ENCODE measurements around the gene SKIL. TPM values are rescaled to one million over a fixed set of nuclear protein-coding genes. Genes with fewer than 3 reads are reported as not detected.

SKIL gene
- total RNA-seq, 1 donor from 2014 or later: 48.1 TPM

GRCh38 chr3:170432416-170432815 lies 74.9 kb downstream of the SKIL start:
- H3K27ac ChIP-seq: no peak overlapping the region
- H3K9me3 ChIP-seq: no peaks in the 10 kb centered on the region
- TF ChIP-seq POLR2AphosphoS5 (IDR thresholded peaks at IDR 0.05; ENCODE audit: insufficient read depth in 1 of 2, low read depth in 1 of 2) (no peak), POLR2A (IDR thresholded peaks at IDR 0.05) (no peak), CTCF (IDR thresholded peaks at IDR 0.05) (no peak)
- H3K36me3 ChIP-seq: peaks cover 0 to 7% of the 10 kb centered on the region in 2 donors
- no peak overlapping the region for H3K4me3 ChIP-seq
- H3K4me1 ChIP-seq: no peaks in the 10 kb centered on the region
- H3K27me3 ChIP-seq: no peaks in the 10 kb centered on the region
- intact Hi-C loops (cut with DNase I): no loop called here
- DNase-seq (ENCODE audit: extremely low spot score in 2 of 2): no peak

- Histone ChIP-seq H3K4me3 (no peak overlapping the region), H3K27me3 (no peaks in the 10 kb centered on the region), H3K36me3 (peaks cover 0 to 7% of the 10 kb centered on the region in 2 donors), H3K9me3 (no peaks in the 10 kb centered on the region), H3K4me1 (no peaks in the 10 kb centered on the region), H3K27ac (no peak overlapping the region)
- no peak for TF ChIP-seq POLR2AphosphoS5 (IDR thresholded peaks at IDR 0.05; ENCODE audit: insufficient read depth in 1 of 2, low read depth in 1 of 2)
- TF ChIP-seq CTCF (IDR thresholded peaks at IDR 0.05): no peak
- no peak for TF ChIP-seq POLR2A (IDR thresholded peaks at IDR 0.05)
- DNase-seq (ENCODE audit: extremely low spot score in 2 of 2): no peak
- intact Hi-C loops (cut with DNase I): no loop called here
Observed at GRCh38 chr3:170436697-170437096, 79.2 kb downstream of the SKIL start.

- Histone ChIP-seq H3K27me3 (no peaks in the 10 kb centered on the region), H3K27ac (no peak overlapping the region), H3K4me1 (no peaks in the 10 kb centered on the region), H3K4me3 (no peak overlapping the region), H3K9me3 (no peaks in the 10 kb centered on the region), H3K36me3 (peaks cover 0 to 7% of the 10 kb centered on the region in 2 donors)
- DNase-seq (ENCODE audit: extremely low spot score in 2 of 2): no peak
- intact Hi-C loops (cut with DNase I): no loop called here
- no peak for TF ChIP-seq CTCF (IDR thresholded peaks at IDR 0.05)
- no peak for TF ChIP-seq POLR2A (IDR thresholded peaks at IDR 0.05)
- TF ChIP-seq POLR2AphosphoS5 (IDR thresholded peaks at IDR 0.05; ENCODE audit: insufficient read depth in 1 of 2, low read depth in 1 of 2): no peak
Observed at GRCh38 chr3:170437176-170437575, 79.7 kb downstream of the SKIL start.

- Histone ChIP-seq H3K4me1 (no peaks in the 10 kb centered on the region), H3K27me3 (no peaks in the 10 kb centered on the region), H3K27ac (no peak overlapping the region), H3K4me3 (no peak overlapping the region), H3K36me3 (peaks cover 0 to 7% of the 10 kb centered on the region in 2 donors), H3K9me3 (no peaks in the 10 kb centered on the region)
- no peak for DNase-seq (ENCODE audit: extremely low spot score in 2 of 2)
- TF ChIP-seq CTCF (IDR thresholded peaks at IDR 0.05) (no peak), POLR2A (IDR thresholded peaks at IDR 0.05) (no peak), POLR2AphosphoS5 (IDR thresholded peaks at IDR 0.05; ENCODE audit: insufficient read depth in 1 of 2, low read depth in 1 of 2) (no peak)
- intact Hi-C loops (cut with DNase I): no loop called here
Observed at GRCh38 chr3:170437696-170438407, 80.3 kb downstream of the SKIL start.

- Histone ChIP-seq H3K4me3 (no peak overlapping the region), H3K27me3 (no peaks in the 10 kb centered on the region), H3K36me3 (peaks cover 0 to 7% of the 10 kb centered on the region in 2 donors), H3K4me1 (no peaks in the 10 kb centered on the region), H3K27ac (no peak overlapping the region), H3K9me3 (no peaks in the 10 kb centered on the region)
- TF ChIP-seq CTCF (IDR thresholded peaks at IDR 0.05): no peak
- no peak for TF ChIP-seq POLR2A (IDR thresholded peaks at IDR 0.05)
- TF ChIP-seq POLR2AphosphoS5 (IDR thresholded peaks at IDR 0.05; ENCODE audit: insufficient read depth in 1 of 2, low read depth in 1 of 2): no peak
- intact Hi-C loops (cut with DNase I): no loop called here
- no peak for DNase-seq (ENCODE audit: extremely low spot score in 2 of 2)
Observed at GRCh38 chr3:170438836-170439235, 81.3 kb downstream of the SKIL start.
